Progenitor cell of endocrine pancreas (in vitro differentiated cells): Measurements from ENCODE around the gene NDUFS6. TPM values are rescaled to one million over a fixed set of nuclear protein-coding genes. Genes with fewer than 3 reads are reported as not detected.
"Not testable (repeated sequence)": the region's sequence is repeated elsewhere in the genome, so short reads cannot be mapped to it uniquely, and the experiment has no call there.

ENCODE experiments used
- DNase-seq: peaks from one replicate; pipeline ENCODE4 v3.0.0; 2021; ENCODE audit warnings: low spot score; ENCODE audit not compliant: unreplicated experiment
- H3K27ac Mint-ChIP-seq: 2 replicates; pipeline ENCODE4 v1.8.0; 2021; ENCODE audit warnings: mild to moderate bottlenecking, moderate library complexity, mixed read lengths
- H3K27me3 Mint-ChIP-seq: 2 replicates; pipeline ENCODE4 v1.8.0; 2021; ENCODE audit warnings: mixed read lengths
- H3K36me3 Mint-ChIP-seq: 2 replicates; pipeline ENCODE4 v1.8.0; 2022; ENCODE audit warnings: mixed read lengths; ENCODE audit not compliant: insufficient read depth
- H3K4me1 Mint-ChIP-seq: 2 replicates; pipeline ENCODE4 v1.8.0; 2021; ENCODE audit warnings: low read depth, mixed read lengths
- H3K4me3 Mint-ChIP-seq: 2 replicates; pipeline ENCODE4 v1.8.0; 2021; ENCODE audit warnings: low read depth, mild to moderate bottlenecking, moderate library complexity, mixed read lengths
- H3K9me3 Mint-ChIP-seq: 2 replicates; pipeline ENCODE4 v1.8.0; 2021; ENCODE audit warnings: low read depth, mixed read lengths
- CTCF ChIP-seq: fragments of 200-600 bp; sonication (generic); IDR thresholded peaks from one replicate; pipeline ENCODE4 v1.5.0; 2021; ENCODE audit warnings: antibody characterized with exemption, mild to moderate bottlenecking; ENCODE audit not compliant: unreplicated experiment
- total RNA-seq: library from RNA; stranded (reverse); gene quantifications from 2 replicates; pipeline ENCODE4 v1.2.1, GENCODE V29; 2021

Gene NDUFS6
- total RNA-seq, 1 donor from 2014 or later = 36.4 TPM

- peak overlapping the region; percentile 38 for H3K4me3 Mint-ChIP-seq
- H3K9me3 Mint-ChIP-seq = no peaks in the 10 kb centered on the region
- H3K4me1 Mint-ChIP-seq = peaks cover 15% of the 10 kb centered on the region
- DNase-seq = no peak
- no peaks in the 10 kb centered on the region for H3K27me3 Mint-ChIP-seq
- peaks cover 2% of the 10 kb centered on the region for H3K36me3 Mint-ChIP-seq
- H3K27ac Mint-ChIP-seq = no peak overlapping the region
- TF ChIP-seq CTCF = no peak
Measured at GRCh38 chr5:1797855-1798254, 3.4 kb upstream of the NDUFS6 start.

GRCh38 chr5:1798589-1798988, 2.6 kb upstream of the NDUFS6 start:
- H3K27me3 Mint-ChIP-seq, H3K36me3 Mint-ChIP-seq, H3K9me3 Mint-ChIP-seq, DNase-seq, H3K27ac Mint-ChIP-seq: not testable (repeated sequence)
- Mint-ChIP-seq H3K4me1 (peaks cover 19% of the 10 kb centered on the region), H3K4me3 (peak overlapping the region; percentile 99)

- peak overlapping the region; percentile 99 for H3K4me3 Mint-ChIP-seq
- H3K27me3 Mint-ChIP-seq = no peaks in the 10 kb centered on the region
- TF ChIP-seq CTCF = no peak
- peaks cover 19% of the 10 kb centered on the region for H3K4me1 Mint-ChIP-seq
- DNase-seq = no peak
- H3K36me3 Mint-ChIP-seq = peaks cover 6% of the 10 kb centered on the region
- peak overlapping the region; percentile 37 for H3K27ac Mint-ChIP-seq
- H3K9me3 Mint-ChIP-seq = no peaks in the 10 kb centered on the region
Measured at GRCh38 chr5:1799110-1799601, 2.1 kb upstream of the NDUFS6 start.

- Mint-ChIP-seq H3K4me3 (peak within 1 kb of the TSS; percentile 99), H3K4me1 (peaks cover 19% of the 10 kb centered on the region), H3K27me3 (no peaks in the 10 kb centered on the region), H3K27ac (peak within 1 kb of the TSS; percentile 99), H3K9me3 (no peaks in the 10 kb centered on the region), H3K36me3 (peaks cover 6% of the 10 kb centered on the region)
- TF ChIP-seq CTCF = no peak
- DNase-seq = peak; percentile 86
Measured at GRCh38 chr5:1799602-1800471, 1.4 kb upstream of the NDUFS6 start, which contains the start of gene MRPL36. Gene MRPL36 (minus strand): TSS chr5:1799837. CDS start chr5:1798935, 902 bp downstream.

GRCh38 chr5:1800472-1801221, 560 bp upstream of the NDUFS6 start:
- DNase-seq = peak; percentile 25
- Mint-ChIP-seq H3K4me1 (peaks cover 19% of the 10 kb centered on the region), H3K27ac (peak overlapping the region; percentile 99), H3K27me3 (no peaks in the 10 kb centered on the region), H3K9me3 (no peaks in the 10 kb centered on the region), H3K36me3 (peaks cover 6% of the 10 kb centered on the region), H3K4me3 (peak overlapping the region; percentile 99)
- TF ChIP-seq CTCF = no peak
